H1 (cell line): ENCODE measurements around the gene OTOGL. TPM values are rescaled to one million over a fixed set of nuclear protein-coding genes. Genes with fewer than 3 reads are reported as not detected.

Experiments
- CEBPB ChIP-seq: IDR thresholded peaks from 2 replicates; pipeline ENCODE4 v1.6.1; 2012; ENCODE audit warnings: low read depth, low read length
- CHD1 ChIP-seq: IDR thresholded peaks from 2 replicates; pipeline ENCODE4 v1.6.1; 2012; ENCODE audit warnings: low read depth, low read length, improper control_type of control experiment
- CHD7 ChIP-seq: fragments of 300-600 bp; sonication (generic); IDR thresholded peaks from 2 replicates; pipeline ENCODE4 v1.7.1; 2012; ENCODE audit warnings: low read length, moderate library complexity, mild to moderate bottlenecking, inconsistent platforms; ENCODE audit not compliant: insufficient replicate concordance
- PHF8 ChIP-seq: fragments of 200-600 bp; sonication (generic); conservative IDR thresholded peaks from 2 replicates; pipeline ENCODE4 v1.7.1; 2012; ENCODE audit warnings: low read depth, mild to moderate bottlenecking, inconsistent platforms, low read length, moderate library complexity
- RXRA ChIP-seq: IDR thresholded peaks from 2 replicates; pipeline ENCODE4 v1.6.1; 2011; ENCODE audit warnings: low read depth, mild to moderate bottlenecking, low read length, moderate library complexity; ENCODE audit not compliant: insufficient read depth
- SP1 ChIP-seq: IDR thresholded peaks from 2 replicates; pipeline ENCODE4 v1.6.1; 2011; ENCODE audit warnings: low read depth, low read length
- SRF ChIP-seq: IDR thresholded peaks from 2 replicates; pipeline ENCODE4 v1.6.1; 2011; ENCODE audit warnings: mild to moderate bottlenecking, low read depth, low read length, moderate library complexity
- TAF7 ChIP-seq: optimal IDR thresholded peaks from 2 replicates; pipeline ENCODE3; 2011; ENCODE audit warnings: low read depth, mild to moderate bottlenecking, inconsistent platforms, low read length, moderate library complexity, borderline replicate concordance
- TEAD4 ChIP-seq: IDR thresholded peaks from 2 replicates; pipeline ENCODE4 v1.6.1; 2012; ENCODE audit warnings: low read depth, low read length, inconsistent platforms, mixed read lengths
- polyA plus RNA-seq, 7 experiments: library from polyadenylated mRNA; depleted of rRNA in 3 of 7; stranded (reverse) in 5 of 7; unstranded in 2 of 7; fragments of >200 nt in 5 of 7; fragments of 200-250 nt in 2 of 7; gene quantifications; 1 replicate in 5 of 7; 2 replicates in 1 of 7; 4 replicates in 1 of 7; pipeline versions ENCODE4 v1.2.1 to v1.2.3, GENCODE V29; 2011 to 2013; ENCODE audit warnings: missing spikeins in 2 of 7, mixed read lengths in 2 of 7
- total RNA-seq: library from RNA; stranded (reverse); fragmentation: NEBNext Ultra II Directional; extraction: Animal tissue kit (Norgen Biotek cat#: 25700); gene quantifications from 2 replicates; pipeline ENCODE4 v1.2.1, GENCODE V29; 2021
- TF ChIP-seq, protein P1 (sequence below), 3 experiments: IDR thresholded peaks; 1 replicate in 2 of 3; 2 replicates in 1 of 3; pipeline versions ENCODE4 v1.5.1 to v1.6.1; 2011; ENCODE audit warnings: low read length in 3 of 3, mild to moderate bottlenecking in 3 of 3, inconsistent platforms in 2 of 3, low read depth in 1 of 3, moderate library complexity in 1 of 3; ENCODE audit not compliant: insufficient read depth in 1 of 3; ENCODE audit errors: control extremely low read depth in 1 of 3

Gene OTOGL
- total and polyA plus RNA-seq, 2 of the 8 experiments (the other 6 are each of a cell fraction or from before 2014, with no cell fraction given), result 0.12 to 0.17 TPM

- TF ChIP-seq CHD7 (no peak), PHF8 (no peak), SRF (no peak), TAF7 (no peak), SP1 (no peak), CHD1 (no peak), TEAD4 (no peak), RXRA (no peak), CEBPB (no peak)
- TF ChIP-seq, protein P1, sequence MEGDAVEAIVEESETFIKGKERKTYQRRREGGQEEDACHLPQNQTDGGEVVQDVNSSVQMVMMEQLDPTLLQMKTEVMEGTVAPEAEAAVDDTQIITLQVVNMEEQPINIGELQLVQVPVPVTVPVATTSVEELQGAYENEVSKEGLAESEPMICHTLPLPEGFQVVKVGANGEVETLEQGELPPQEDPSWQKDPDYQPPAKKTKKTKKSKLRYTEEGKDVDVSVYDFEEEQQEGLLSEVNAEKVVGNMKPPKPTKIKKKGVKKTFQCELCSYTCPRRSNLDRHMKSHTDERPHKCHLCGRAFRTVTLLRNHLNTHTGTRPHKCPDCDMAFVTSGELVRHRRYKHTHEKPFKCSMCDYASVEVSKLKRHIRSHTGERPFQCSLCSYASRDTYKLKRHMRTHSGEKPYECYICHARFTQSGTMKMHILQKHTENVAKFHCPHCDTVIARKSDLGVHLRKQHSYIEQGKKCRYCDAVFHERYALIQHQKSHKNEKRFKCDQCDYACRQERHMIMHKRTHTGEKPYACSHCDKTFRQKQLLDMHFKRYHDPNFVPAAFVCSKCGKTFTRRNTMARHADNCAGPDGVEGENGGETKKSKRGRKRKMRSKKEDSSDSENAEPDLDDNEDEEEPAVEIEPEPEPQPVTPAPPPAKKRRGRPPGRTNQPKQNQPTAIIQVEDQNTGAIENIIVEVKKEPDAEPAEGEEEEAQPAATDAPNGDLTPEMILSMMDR (IDR thresholded peaks at IDR 0.05; ENCODE audit: control extremely low read depth in 1 of 3, insufficient read depth in 1 of 3, low read depth in 1 of 3, low read length in 3 of 3), result no peak
Measured at GRCh38 chr12:80059102-80059501, 40.2 kb upstream of the OTOGL start (continued).
